ENCODE results near the gene PARP16. TPM values are rescaled to one million over a fixed set of nuclear protein-coding genes. Genes with fewer than 3 reads are reported as not detected.

Gene PARP16
- total RNA-seq, 1 experiment from 2014 or later = 4.7 TPM

- ChIA-PET POLR2A (interaction anchor here (0.6 to 2.1 kb wide), 4 partner anchors 15 to 162 kb away, joined by 4 to 8 read pairs (median 7); partner anchors contain the start of genes CLPX and PARP16), CTCF (interaction anchor here (0.6 to 1.5 kb wide), 3 partner anchors 36 to 270 kb away, joined by 3 to 9 read pairs (median 4); no protein-coding TSS in a partner anchor)
- Mint-ChIP-seq H3K4me1 (peaks cover 35% of the 10 kb centered on the region), H3K27ac (no peak overlapping the region), H3K36me3 (no peaks in the 10 kb centered on the region), H3K27me3 (ENCODE audit: low read depth) (no peaks in the 10 kb centered on the region), H3K4me3 (no peak overlapping the region), H3K9me3 (peaks cover 6% of the 10 kb centered on the region)
- no peak for TF ChIP-seq PRRX2 (CRISPR knock-in tag; IDR thresholded peaks at IDR 0.05)
- TF ChIP-seq, protein P1, sequence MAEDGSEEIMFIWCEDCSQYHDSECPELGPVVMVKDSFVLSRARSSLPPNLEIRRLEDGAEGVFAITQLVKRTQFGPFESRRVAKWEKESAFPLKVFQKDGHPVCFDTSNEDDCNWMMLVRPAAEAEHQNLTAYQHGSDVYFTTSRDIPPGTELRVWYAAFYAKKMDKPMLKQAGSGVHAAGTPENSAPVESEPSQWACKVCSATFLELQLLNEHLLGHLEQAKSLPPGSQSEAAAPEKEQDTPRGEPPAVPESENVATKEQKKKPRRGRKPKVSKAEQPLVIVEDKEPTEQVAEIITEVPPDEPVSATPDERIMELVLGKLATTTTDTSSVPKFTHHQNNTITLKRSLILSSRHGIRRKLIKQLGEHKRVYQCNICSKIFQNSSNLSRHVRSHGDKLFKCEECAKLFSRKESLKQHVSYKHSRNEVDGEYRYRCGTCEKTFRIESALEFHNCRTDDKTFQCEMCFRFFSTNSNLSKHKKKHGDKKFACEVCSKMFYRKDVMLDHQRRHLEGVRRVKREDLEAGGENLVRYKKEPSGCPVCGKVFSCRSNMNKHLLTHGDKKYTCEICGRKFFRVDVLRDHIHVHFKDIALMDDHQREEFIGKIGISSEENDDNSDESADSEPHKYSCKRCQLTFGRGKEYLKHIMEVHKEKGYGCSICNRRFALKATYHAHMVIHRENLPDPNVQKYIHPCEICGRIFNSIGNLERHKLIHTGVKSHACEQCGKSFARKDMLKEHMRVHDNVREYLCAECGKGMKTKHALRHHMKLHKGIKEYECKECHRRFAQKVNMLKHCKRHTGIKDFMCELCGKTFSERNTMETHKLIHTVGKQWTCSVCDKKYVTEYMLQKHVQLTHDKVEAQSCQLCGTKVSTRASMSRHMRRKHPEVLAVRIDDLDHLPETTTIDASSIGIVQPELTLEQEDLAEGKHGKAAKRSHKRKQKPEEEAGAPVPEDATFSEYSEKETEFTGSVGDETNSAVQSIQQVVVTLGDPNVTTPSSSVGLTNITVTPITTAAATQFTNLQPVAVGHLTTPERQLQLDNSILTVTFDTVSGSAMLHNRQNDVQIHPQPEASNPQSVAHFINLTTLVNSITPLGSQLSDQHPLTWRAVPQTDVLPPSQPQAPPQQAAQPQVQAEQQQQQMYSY (CRISPR knock-in tag; IDR thresholded peaks at IDR 0.05) = peak; percentile 62; the same call in 1 of the 2 replicates
- TF ChIP-seq SMAD4 (CRISPR knock-in tag; IDR thresholded peaks at IDR 0.05) = no peak
- TF ChIP-seq RELA (CRISPR knock-in tag; IDR thresholded peaks at IDR 0.05; ENCODE audit: borderline replicate concordance) = 0 out of 2 replicates have a peak, but pooled peaks have one; percentile 45
- ATAC-seq (no peak), DNase-seq (ENCODE audit: low spot score) (peak; percentile 55)
Observed at GRCh38 chr15:65300924-65301441, 14.3 kb upstream of the PARP16 start.

DNA sequence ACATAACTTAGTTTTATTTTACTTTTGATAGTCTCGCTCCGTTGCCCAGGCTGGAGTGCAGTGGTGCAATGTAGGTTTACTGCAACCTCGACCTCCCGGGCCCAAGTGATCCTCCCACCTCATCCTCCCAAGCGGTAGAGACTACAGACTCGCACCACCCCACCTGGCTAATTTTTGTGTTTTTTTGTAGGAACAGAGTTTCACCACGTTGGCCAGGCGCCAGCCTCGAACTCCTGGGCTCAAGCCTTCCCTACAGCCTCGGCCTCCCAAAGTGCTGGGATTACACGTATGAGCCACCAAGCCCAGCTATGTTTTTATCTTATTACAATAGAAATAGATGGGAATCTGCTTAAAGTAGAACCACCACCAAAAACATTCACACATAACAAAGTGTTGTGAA lies 12.0 kb upstream of the PARP16 start:
- no peak overlapping the region for H3K27ac Mint-ChIP-seq
- ATAC-seq (no peak), DNase-seq (ENCODE audit: low spot score) (no peak)
- no peaks in the 10 kb centered on the region for H3K27me3 Mint-ChIP-seq (ENCODE audit: low read depth)
- no peaks in the 10 kb centered on the region for H3K36me3 Mint-ChIP-seq
- H3K4me3 Mint-ChIP-seq = no peak overlapping the region
- H3K4me1 Mint-ChIP-seq = peaks cover 24% of the 10 kb centered on the region
- ChIA-PET POLR2A (interaction anchor here (2.3 kb wide), 1 partner anchor 113 kb away, joined by 6 read pairs; the partner anchor contains the start of gene CLPX), CTCF (interaction anchor here (1.2 to 2.0 kb wide), 3 partner anchors 12 to 24 kb away, joined by 4 to 21 read pairs (median 4); partner anchors contain the start of gene PARP16)
- TF ChIP-seq ZNF263 (CRISPR knock-in tag; IDR thresholded peaks at IDR 0.05; ENCODE audit: low read depth) (no peak), HMGA2 (CRISPR knock-in tag; IDR thresholded peaks at IDR 0.05) (no peak), GABPB1 (CRISPR knock-in tag; IDR thresholded peaks at IDR 0.05) (no peak), TEAD1 (CRISPR knock-in tag; IDR thresholded peaks at IDR 0.05) (no peak), ATF6 (CRISPR knock-in tag; IDR thresholded peaks at IDR 0.05) (no peak), FOXP1 (CRISPR knock-in tag; IDR thresholded peaks at IDR 0.05; ENCODE audit: borderline replicate concordance) (no peak), IRF1 (CRISPR knock-in tag; IDR thresholded peaks at IDR 0.05) (no peak)
- TF ChIP-seq, protein P2, sequence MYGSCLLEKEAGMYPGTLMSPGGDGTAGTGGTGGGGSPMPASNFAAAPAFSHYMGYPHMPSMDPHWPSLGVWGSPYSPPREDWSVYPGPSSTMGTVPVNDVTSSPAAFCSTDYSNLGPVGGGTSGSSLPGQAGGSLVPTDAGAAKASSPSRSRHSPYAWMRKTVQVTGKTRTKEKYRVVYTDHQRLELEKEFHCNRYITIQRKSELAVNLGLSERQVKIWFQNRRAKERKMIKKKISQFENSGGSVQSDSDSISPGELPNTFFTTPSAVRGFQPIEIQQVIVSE (CRISPR knock-in tag; IDR thresholded peaks at IDR 0.05; ENCODE audit: borderline replicate concordance) = no peak
- TF ChIP-seq, protein P3, sequence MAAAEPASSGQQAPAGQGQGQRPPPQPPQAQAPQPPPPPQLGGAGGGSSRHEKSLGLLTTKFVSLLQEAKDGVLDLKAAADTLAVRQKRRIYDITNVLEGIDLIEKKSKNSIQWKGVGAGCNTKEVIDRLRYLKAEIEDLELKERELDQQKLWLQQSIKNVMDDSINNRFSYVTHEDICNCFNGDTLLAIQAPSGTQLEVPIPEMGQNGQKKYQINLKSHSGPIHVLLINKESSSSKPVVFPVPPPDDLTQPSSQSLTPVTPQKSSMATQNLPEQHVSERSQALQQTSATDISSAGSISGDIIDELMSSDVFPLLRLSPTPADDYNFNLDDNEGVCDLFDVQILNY (CRISPR knock-in tag; IDR thresholded peaks at IDR 0.05) = no peak
- peaks cover 6% of the 10 kb centered on the region for H3K9me3 Mint-ChIP-seq
